CD4-positive, alpha-beta memory T cell (primary cell): ENCODE results near the gene ZFYVE9. TPM values are rescaled to one million over a fixed set of nuclear protein-coding genes. Genes with fewer than 3 reads are reported as not detected.

Source experiments
- CTCF ChIA-PET: fragments of 350-600 bp; sonication (Branson Sonifier 250); formaldehyde crosslinking; loops from one replicate; lab custom pipeline; 2021; ENCODE audit warnings: inconsistent platforms; ENCODE audit not compliant: partially characterized antibody; lab: Charles Lee
- POLR2A ChIA-PET: fragments of 350-600 bp; sonication (Branson Sonifier 250); formaldehyde crosslinking; loops from one replicate; lab custom pipeline; 2021; ENCODE audit not compliant: partially characterized antibody; lab: Charles Lee
- DNase-seq, 5 donors: peaks; one replicate each; pipeline versions ENCODE4 v3.0.0 to v3.0.0-alpha.2; 2020 to 2022; ENCODE audit warnings: mixed read lengths in 1 of 5
- H3K27ac ChIP-seq: one replicate; pipeline ENCODE4 v1.7.0; 2013; ENCODE audit warnings: low read depth, low read length
- H3K27me3 ChIP-seq: 2 replicates; pipeline ENCODE4 v1.7.0; 2013; ENCODE audit warnings: mild to moderate bottlenecking, low read length, moderate library complexity; ENCODE audit not compliant: insufficient read depth
- H3K36me3 ChIP-seq: 2 replicates; pipeline ENCODE4 v1.7.0; 2013; ENCODE audit warnings: mild to moderate bottlenecking, low read length, moderate library complexity; ENCODE audit not compliant: insufficient read depth
- H3K4me1 ChIP-seq: 2 replicates; pipeline ENCODE4 v1.7.0; 2013; ENCODE audit warnings: mild to moderate bottlenecking, low read length, moderate library complexity; ENCODE audit not compliant: insufficient read depth
- H3K4me3 ChIP-seq, 2 donors: one replicate each; pipeline ENCODE4 v1.7.0; 2013; ENCODE audit warnings: low read length in 2 of 2, mild to moderate bottlenecking in 1 of 2
- H3K9me3 ChIP-seq, 2 donors: one replicate each; pipeline ENCODE4 v1.7.0; 2013; ENCODE audit warnings: low read length in 2 of 2, control low read depth in 1 of 2; ENCODE audit not compliant: control insufficient read depth in 1 of 2
- H3K27ac Mint-ChIP-seq, 7 donors: one replicate each; pipeline ENCODE4 v1.8.0; 2020 to 2021; ENCODE audit warnings: mixed read lengths in 7 of 7, mild to moderate bottlenecking in 6 of 7, inconsistent platforms in 3 of 7, moderate library complexity in 3 of 7
- H3K27me3 Mint-ChIP-seq, 2 donors: one replicate each; pipeline ENCODE4 v1.8.0; 2020 to 2021; ENCODE audit warnings: mixed read lengths in 2 of 2
- H3K36me3 Mint-ChIP-seq, 2 donors: one replicate each; pipeline ENCODE4 v1.8.0; 2020 to 2021; ENCODE audit warnings: mixed read lengths in 2 of 2, inconsistent platforms in 1 of 2, mild to moderate bottlenecking in 1 of 2
- H3K4me1 Mint-ChIP-seq, 4 donors: one replicate each; pipeline ENCODE4 v1.8.0; 2020 to 2021; ENCODE audit warnings: mixed read lengths in 4 of 4, mild to moderate bottlenecking in 1 of 4
- H3K4me3 Mint-ChIP-seq, 8 donors: one replicate each; pipeline ENCODE4 v1.8.0; 2020 to 2021; ENCODE audit warnings: mixed read lengths in 8 of 8, mild to moderate bottlenecking in 7 of 8, moderate library complexity in 6 of 8, inconsistent platforms in 3 of 8
- H3K9me3 Mint-ChIP-seq, 8 donors: one replicate each; pipeline ENCODE4 v1.8.0; 2020 to 2021; ENCODE audit warnings: mixed read lengths in 8 of 8, mild to moderate bottlenecking in 5 of 8, inconsistent platforms in 3 of 8, moderate library complexity in 1 of 8
- intact Hi-C: fragments of 100-400 bp; cut with micrococcal nuclease; formaldehyde crosslinking; loops from one replicate; pipeline ENCODE4 v1.15.1; 2023
- polyA plus RNA-seq, 2 donors: library from polyadenylated mRNA; unstranded; fragments of 300-500 nt; fragmentation: Illumina TruSeq; gene quantifications; one replicate each; pipeline ENCODE4 v1.2.3, GENCODE V29; 2021
- total RNA-seq, 2 experiments: library from RNA; stranded (reverse); gene quantifications; one replicate each; pipeline ENCODE4 v1.2.3, GENCODE V29; 2021

Gene ZFYVE9
- total and polyA plus RNA-seq, 4 experiments from 2014 or later, result 0.60 to 12.8 (median 7.0) TPM

DNA sequence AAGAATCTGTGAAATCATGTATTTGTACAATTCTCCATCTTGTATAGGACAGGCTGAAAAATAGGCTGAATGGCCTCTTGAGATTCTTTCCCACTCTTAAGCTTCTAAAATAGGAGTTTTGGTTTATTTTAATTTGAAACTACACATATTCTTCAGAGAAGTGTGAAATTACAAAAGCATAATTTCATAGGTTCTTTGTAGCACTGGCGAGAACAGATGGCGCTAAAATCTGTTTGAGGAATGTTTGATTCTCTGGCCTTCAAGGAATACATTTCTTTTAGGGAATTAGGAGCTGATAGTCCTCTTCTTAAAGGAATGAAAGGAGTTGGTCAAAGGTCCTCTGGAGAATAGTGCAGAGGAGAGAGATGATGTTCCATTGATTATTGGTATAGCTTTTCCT is 179.2 kb downstream of the ZFYVE9 start:
- POLR2A ChIA-PET, result no interaction called here
- CTCF ChIA-PET, result no interaction called here

DNA sequence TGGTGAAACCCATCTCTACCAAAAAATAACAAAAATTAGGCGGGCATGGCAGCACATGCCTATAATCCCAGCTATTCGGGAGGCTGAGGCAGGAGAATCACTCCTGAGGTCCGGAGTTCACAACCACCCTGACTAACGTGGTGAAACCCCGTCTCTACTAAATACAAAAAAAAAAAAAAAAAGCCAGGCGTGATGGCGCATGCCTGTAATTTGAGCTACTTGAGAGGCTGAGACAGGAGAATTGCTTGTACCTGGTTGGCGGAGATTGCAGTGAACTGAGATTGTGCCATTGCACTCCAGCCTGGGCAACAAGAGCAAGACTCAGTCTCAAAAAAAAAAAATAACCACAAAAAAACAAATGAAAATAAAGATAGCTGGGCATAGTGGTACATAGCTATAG is 181.8 kb downstream of the ZFYVE9 start:
- Histone ChIP-seq H3K4me3 (no peak overlapping the region), H3K9me3 (no peaks in the 10 kb centered on the region), H3K4me1 (no peaks in the 10 kb centered on the region), H3K36me3 (no peaks in the 10 kb centered on the region), H3K27ac (no peak overlapping the region), H3K27me3 (no peaks in the 10 kb centered on the region)
- no peak for DNase-seq
- Mint-ChIP-seq H3K36me3 (no peaks in the 10 kb centered on the region), H3K9me3 (peaks cover 0 to 2% (median 0%) of the 10 kb centered on the region in 8 donors), H3K4me3 (peak overlapping the region in 1 of 8 donors; percentile 27), H3K27ac (no peak overlapping the region), H3K27me3 (no peaks in the 10 kb centered on the region), H3K4me1 (no peaks in the 10 kb centered on the region)
- intact Hi-C loops, result no loop called here
- ChIA-PET CTCF (interaction anchor here (0.6 to 0.8 kb wide), 2 partner anchors 129 to 213 kb away, joined by 3 to 4 read pairs; no protein-coding TSS in a partner anchor), POLR2A (no interaction called here)

More for the DNA sequence above, 179.2 kb downstream of the ZFYVE9 start:
- Histone ChIP-seq H3K36me3 (no peaks in the 10 kb centered on the region), H3K4me1 (no peaks in the 10 kb centered on the region), H3K27me3 (no peaks in the 10 kb centered on the region), H3K27ac (no peak overlapping the region), H3K9me3 (no peaks in the 10 kb centered on the region), H3K4me3 (no peak overlapping the region)
- H3K9me3 Mint-ChIP-seq, result peaks cover 0 to 2% (median 0%) of the 10 kb centered on the region in 8 donors
- no peak overlapping the region for H3K27ac Mint-ChIP-seq
- H3K4me1 Mint-ChIP-seq, result no peaks in the 10 kb centered on the region
- DNase-seq, result no peak
- H3K4me3 Mint-ChIP-seq, result no peak overlapping the region
- H3K36me3 Mint-ChIP-seq, result no peaks in the 10 kb centered on the region
- intact Hi-C loops, result no loop called here
- no peaks in the 10 kb centered on the region for H3K27me3 Mint-ChIP-seq

DNA sequence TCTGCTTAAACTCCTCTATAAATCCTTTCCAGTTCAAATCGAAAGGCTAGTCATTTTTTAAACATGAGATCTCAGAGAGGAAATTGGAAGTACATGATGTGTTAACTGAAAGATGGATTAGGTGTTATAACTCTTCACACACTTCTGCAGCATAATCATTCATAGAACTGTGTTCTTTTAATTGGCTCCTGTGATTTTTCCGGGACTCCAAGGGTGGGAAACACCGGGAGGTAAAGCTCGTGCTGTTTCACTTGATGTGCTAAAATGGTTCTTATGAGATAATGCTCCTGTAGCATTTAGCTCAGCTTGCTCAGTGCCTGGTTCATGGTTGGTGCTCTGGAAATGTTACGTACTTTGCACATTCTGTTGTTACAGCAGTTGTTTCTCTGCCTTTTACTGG is 183.9 kb downstream of the ZFYVE9 start:
- Histone ChIP-seq H3K9me3 (no peaks in the 10 kb centered on the region), H3K27ac (no peak overlapping the region), H3K4me3 (no peak overlapping the region), H3K27me3 (no peaks in the 10 kb centered on the region), H3K36me3 (no peaks in the 10 kb centered on the region), H3K4me1 (no peaks in the 10 kb centered on the region)
- POLR2A ChIA-PET, result no interaction called here
- CTCF ChIA-PET, result no interaction called here
- Mint-ChIP-seq H3K4me1 (peaks cover 0 to 4% (median 2%) of the 10 kb centered on the region in 4 donors), H3K4me3 (no peak overlapping the region), H3K36me3 (no peaks in the 10 kb centered on the region), H3K27me3 (no peaks in the 10 kb centered on the region), H3K27ac (no peak overlapping the region), H3K9me3 (peaks cover 0 to 2% (median 0%) of the 10 kb centered on the region in 8 donors)
- intact Hi-C loops, result no loop called here
- DNase-seq, result no peak

- Histone ChIP-seq H3K27me3 (no peaks in the 10 kb centered on the region), H3K9me3 (no peaks in the 10 kb centered on the region), H3K36me3 (no peaks in the 10 kb centered on the region), H3K4me3 (no peak overlapping the region), H3K4me1 (no peaks in the 10 kb centered on the region), H3K27ac (no peak overlapping the region)
- ChIA-PET CTCF (no interaction called here), POLR2A (no interaction called here)
- Mint-ChIP-seq H3K9me3 (peaks cover 0 to 2% (median 0%) of the 10 kb centered on the region in 8 donors), H3K36me3 (no peaks in the 10 kb centered on the region), H3K27ac (no peak overlapping the region), H3K4me3 (no peak overlapping the region), H3K4me1 (peaks cover 0 to 4% (median 2%) of the 10 kb centered on the region in 4 donors), H3K27me3 (no peaks in the 10 kb centered on the region)
- intact Hi-C loops, result no loop called here
- no peak for DNase-seq
Observed at GRCh38 chr1:52328615-52329014, 186.7 kb downstream of the ZFYVE9 start.

DNA sequence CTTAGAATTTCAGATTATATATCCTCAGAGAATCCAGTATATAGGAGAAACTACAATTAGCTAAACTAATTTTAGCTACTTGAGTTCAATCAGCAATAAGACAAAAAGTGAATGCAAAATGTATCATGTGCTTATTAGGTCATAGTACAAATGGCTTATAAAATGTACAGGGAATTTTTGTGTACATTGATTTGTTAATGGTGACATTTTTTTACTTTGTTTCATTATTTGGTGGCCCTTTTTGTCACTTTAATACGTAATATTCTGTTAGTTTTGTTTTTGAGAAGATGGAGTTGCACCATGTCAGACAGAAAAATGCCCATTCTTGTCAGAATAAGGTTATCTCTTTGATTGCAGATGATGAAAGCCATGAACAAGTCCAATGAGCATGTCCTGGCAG is 190.5 kb downstream of the ZFYVE9 start:
- Mint-ChIP-seq H3K27ac (no peak overlapping the region), H3K27me3 (no peaks in the 10 kb centered on the region), H3K36me3 (peaks cover 0 to 11% of the 10 kb centered on the region in 2 donors), H3K9me3 (no peaks in the 10 kb centered on the region), H3K4me3 (no peak overlapping the region), H3K4me1 (peaks cover 0 to 4% (median 2%) of the 10 kb centered on the region in 4 donors)
- CTCF ChIA-PET, result no interaction called here
- no peak overlapping the region for H3K4me3 ChIP-seq
- H3K4me1 ChIP-seq, result no peaks in the 10 kb centered on the region
- H3K9me3 ChIP-seq, result no peaks in the 10 kb centered on the region
- no peaks in the 10 kb centered on the region for H3K27me3 ChIP-seq
- H3K36me3 ChIP-seq, result no peaks in the 10 kb centered on the region
- intact Hi-C loops, result no loop called here
- DNase-seq, result no peak
- H3K27ac ChIP-seq, result no peak overlapping the region
- POLR2A ChIA-PET, result no interaction called here

DNA sequence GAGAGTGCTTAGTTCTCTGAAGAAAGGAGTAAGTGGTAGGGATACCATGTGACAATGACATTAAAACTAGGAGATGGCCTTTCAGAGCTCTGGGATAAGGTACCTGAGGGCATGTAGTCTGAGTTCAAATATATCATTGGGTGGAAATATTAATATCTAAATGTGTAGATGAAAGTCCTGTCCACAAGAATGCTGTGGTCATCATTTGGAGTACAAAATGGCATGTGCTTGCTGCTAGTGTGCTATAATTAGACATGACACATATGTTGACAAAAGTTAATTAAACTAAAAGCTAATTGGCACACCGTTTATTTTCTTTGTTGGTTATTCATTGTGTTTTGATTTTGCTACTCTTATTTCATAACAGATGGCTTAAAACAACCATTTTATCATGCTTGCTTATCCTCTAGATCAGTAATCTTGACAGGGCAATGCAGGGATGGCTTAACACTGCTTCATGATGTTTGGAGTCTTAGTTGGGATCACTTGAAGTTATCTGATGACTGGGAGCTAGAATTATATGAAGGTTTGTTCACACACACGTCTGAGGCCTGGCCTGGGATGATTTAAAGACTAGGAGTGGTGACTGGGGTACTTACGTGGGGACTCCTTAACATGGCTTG is 193.1 kb downstream of the ZFYVE9 start:
- peaks cover 0 to 4% (median 2%) of the 10 kb centered on the region in 4 donors for H3K4me1 Mint-ChIP-seq
- ChIA-PET POLR2A (no interaction called here), CTCF (interaction anchor here (1.6 kb wide), 1 partner anchor 38 kb away, joined by 5 read pairs; no protein-coding TSS in a partner anchor)
- no peak overlapping the region for H3K4me3 Mint-ChIP-seq
- no peaks in the 10 kb centered on the region for H3K9me3 ChIP-seq
- no peaks in the 10 kb centered on the region for H3K4me1 ChIP-seq
- no peaks in the 10 kb centered on the region for H3K36me3 ChIP-seq
- no peak overlapping the region for H3K27ac Mint-ChIP-seq
- H3K27me3 Mint-ChIP-seq, result no peaks in the 10 kb centered on the region
- DNase-seq, result no peak
- intact Hi-C loops, result no loop called here
- H3K9me3 Mint-ChIP-seq, result no peaks in the 10 kb centered on the region
- H3K4me3 ChIP-seq, result no peak overlapping the region
- no peak overlapping the region for H3K27ac ChIP-seq
- H3K27me3 ChIP-seq, result no peaks in the 10 kb centered on the region
- peaks cover 8 to 11% of the 10 kb centered on the region in 2 donors for H3K36me3 Mint-ChIP-seq

DNA sequence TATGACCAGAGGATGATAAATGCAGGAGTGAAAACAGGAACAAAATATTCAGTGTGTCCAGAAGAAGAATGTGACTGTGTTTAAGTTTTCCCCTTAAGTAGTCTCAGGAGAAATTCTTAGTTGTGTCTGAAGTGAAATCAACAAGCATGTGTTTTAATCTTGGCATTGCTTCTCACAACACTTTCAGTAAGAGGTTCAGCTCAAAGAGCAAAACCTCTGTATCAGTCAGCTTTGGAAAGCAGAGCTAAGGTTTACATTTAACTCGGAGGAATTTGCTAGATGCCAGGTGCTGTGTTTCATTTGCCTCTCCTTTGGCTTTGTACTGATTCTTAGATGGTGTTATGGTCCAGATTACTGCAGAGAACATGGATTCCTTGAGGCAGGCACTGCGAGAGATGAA is 195.6 kb downstream of the ZFYVE9 start:
- Histone ChIP-seq H3K4me1 (no peaks in the 10 kb centered on the region), H3K27me3 (no peaks in the 10 kb centered on the region), H3K9me3 (no peaks in the 10 kb centered on the region), H3K36me3 (no peaks in the 10 kb centered on the region), H3K27ac (no peak overlapping the region), H3K4me3 (no peak overlapping the region)
- Mint-ChIP-seq H3K4me1 (no peaks in the 10 kb centered on the region), H3K9me3 (no peaks in the 10 kb centered on the region), H3K36me3 (peaks cover 8 to 11% of the 10 kb centered on the region in 2 donors), H3K27me3 (no peaks in the 10 kb centered on the region), H3K4me3 (no peak overlapping the region), H3K27ac (peak overlapping the region in 1 of 7 donors; percentile 48)
- ChIA-PET POLR2A (no interaction called here), CTCF (no interaction called here)
- DNase-seq, result no peak
- intact Hi-C loops, result no loop called here
